Measurements from ENCODE around the gene ZNF217. TPM values are rescaled to one million over a fixed set of nuclear protein-coding genes. Genes with fewer than 3 reads are reported as not detected.
A peak's percentile ranks its signal among the peaks of the same experiment; 100 is the strongest.
"Not testable (repeated sequence)": the region's sequence is repeated elsewhere in the genome, so short reads cannot be mapped to it uniquely, and the experiment has no call there.

The ZNF217 gene
- total RNA-seq, 2 experiments from 2014 or later, result 89.5 to 90.4 TPM

DNA sequence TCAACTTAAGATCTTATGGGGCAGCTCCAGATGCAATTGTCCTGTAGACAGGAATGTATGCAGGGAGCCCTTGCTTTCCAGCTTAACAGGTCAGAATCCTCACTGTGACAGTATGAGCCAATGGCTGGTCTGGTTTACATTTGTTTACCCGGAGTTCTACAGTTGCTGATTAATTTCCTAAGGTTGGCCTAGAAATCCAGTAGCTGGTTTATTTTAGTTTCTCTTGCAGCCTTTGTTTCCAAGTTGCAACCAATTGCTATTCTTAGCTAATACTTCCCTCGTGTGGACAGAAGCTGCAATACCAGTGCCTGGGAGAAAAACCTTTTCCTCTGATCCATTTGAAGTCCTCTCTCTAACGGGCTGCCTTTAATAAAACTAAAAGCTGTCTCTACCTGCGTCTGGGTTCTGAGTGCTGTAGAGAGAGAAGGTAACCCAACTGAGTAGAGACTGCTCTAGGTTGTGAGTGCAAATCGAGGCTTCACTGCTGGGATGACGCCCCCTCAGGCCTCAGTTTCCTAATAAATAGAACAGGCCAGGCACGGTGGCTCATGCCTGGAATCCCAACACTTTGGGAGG, 45.9 kb downstream of the ZNF217 start:
- Mint-ChIP-seq H3K27ac (no peak overlapping the region), H3K4me3 (no peak overlapping the region), H3K4me1 (no peaks in the 10 kb centered on the region), H3K36me3 (ENCODE audit: low read depth) (no peaks in the 10 kb centered on the region), H3K27me3 (no peaks in the 10 kb centered on the region), H3K9me3 (no peaks in the 10 kb centered on the region)
- POLR2A ChIA-PET, result interaction anchor here (0.6 to 1.0 kb wide), 2 partner anchors 135 to 361 kb away, joined by 3 to 4 read pairs; no protein-coding TSS in a partner anchor
- CTCF ChIA-PET, result interaction anchor here (0.7 to 2.2 kb wide), 25 partner anchors 9 to 1356 kb away, joined by 3 to 14 read pairs (median 3); partner anchors contain the start of gene ZFP64
- DNase-seq, result peak; percentile 28

DNA sequence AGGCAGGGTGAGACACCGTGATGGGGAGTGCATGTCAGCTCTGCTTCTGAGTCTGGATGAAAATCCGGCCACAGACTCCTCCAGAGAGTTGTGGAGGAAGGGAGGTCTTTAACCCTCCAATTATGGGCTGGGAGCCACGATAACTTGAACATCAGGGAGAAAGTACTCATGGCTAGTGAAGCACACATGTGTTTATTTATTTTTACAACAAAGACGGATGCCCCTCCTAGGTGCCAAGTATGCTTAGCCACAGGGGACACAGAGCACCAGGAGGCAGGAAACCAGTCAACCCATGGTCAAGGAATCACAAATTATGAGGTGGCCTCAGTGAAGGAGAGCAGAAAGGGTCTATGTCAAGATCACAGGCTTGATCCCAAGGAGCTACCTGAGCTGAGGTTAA, 54.1 kb downstream of the ZNF217 start:
- POLR2A ChIA-PET, result no interaction called here
- Mint-ChIP-seq H3K27me3 (peaks cover 2% of the 10 kb centered on the region), H3K36me3 (ENCODE audit: low read depth) (no peaks in the 10 kb centered on the region), H3K4me1 (no peaks in the 10 kb centered on the region), H3K27ac (no peak overlapping the region), H3K9me3 (no peaks in the 10 kb centered on the region), H3K4me3 (no peak overlapping the region)
- no peak for DNase-seq
- CTCF ChIA-PET, result no interaction called here

GRCh38 chr20:53536382-53536781, 57.3 kb downstream of the ZNF217 start:
- CTCF ChIA-PET; POLR2A ChIA-PET; H3K4me1 Mint-ChIP-seq; DNase-seq; H3K27me3 Mint-ChIP-seq; H3K9me3 Mint-ChIP-seq; H3K4me3 Mint-ChIP-seq; H3K36me3 Mint-ChIP-seq (ENCODE audit: low read depth); H3K27ac Mint-ChIP-seq: not testable (repeated sequence)

- Mint-ChIP-seq H3K9me3 (no peaks in the 10 kb centered on the region), H3K36me3 (ENCODE audit: low read depth) (no peaks in the 10 kb centered on the region), H3K27ac (no peak overlapping the region), H3K4me3 (no peak overlapping the region), H3K27me3 (peaks cover 4% of the 10 kb centered on the region), H3K4me1 (no peaks in the 10 kb centered on the region)
- ChIA-PET CTCF (no interaction called here), POLR2A (no interaction called here)
- DNase-seq, result no peak
Measured at GRCh38 chr20:53535878-53536277, 57.8 kb downstream of the ZNF217 start.

- Mint-ChIP-seq H3K27me3 (peaks cover 5% of the 10 kb centered on the region), H3K9me3 (no peaks in the 10 kb centered on the region)
- POLR2A ChIA-PET, result no interaction called here
Measured at GRCh38 chr20:53534037-53534436, 59.6 kb downstream of the ZNF217 start.

GRCh38 chr20:53533500-53533899, 60.1 kb downstream of the ZNF217 start:
- Mint-ChIP-seq H3K4me1 (no peaks in the 10 kb centered on the region), H3K27me3 (peaks cover 5% of the 10 kb centered on the region), H3K27ac (no peak overlapping the region), H3K9me3 (no peaks in the 10 kb centered on the region), H3K36me3 (ENCODE audit: low read depth) (no peaks in the 10 kb centered on the region), H3K4me3 (no peak overlapping the region)
- POLR2A ChIA-PET, result no interaction called here
- CTCF ChIA-PET, result no interaction called here
- no peak for DNase-seq

More at GRCh38 chr20:53534037-53534436, 59.6 kb downstream of the ZNF217 start:
- no peaks in the 10 kb centered on the region for H3K36me3 Mint-ChIP-seq (ENCODE audit: low read depth)
- CTCF ChIA-PET, result no interaction called here
- no peak for DNase-seq
- H3K4me3 Mint-ChIP-seq, result no peak overlapping the region
- no peak overlapping the region for H3K27ac Mint-ChIP-seq
- H3K4me1 Mint-ChIP-seq, result no peaks in the 10 kb centered on the region

DNA sequence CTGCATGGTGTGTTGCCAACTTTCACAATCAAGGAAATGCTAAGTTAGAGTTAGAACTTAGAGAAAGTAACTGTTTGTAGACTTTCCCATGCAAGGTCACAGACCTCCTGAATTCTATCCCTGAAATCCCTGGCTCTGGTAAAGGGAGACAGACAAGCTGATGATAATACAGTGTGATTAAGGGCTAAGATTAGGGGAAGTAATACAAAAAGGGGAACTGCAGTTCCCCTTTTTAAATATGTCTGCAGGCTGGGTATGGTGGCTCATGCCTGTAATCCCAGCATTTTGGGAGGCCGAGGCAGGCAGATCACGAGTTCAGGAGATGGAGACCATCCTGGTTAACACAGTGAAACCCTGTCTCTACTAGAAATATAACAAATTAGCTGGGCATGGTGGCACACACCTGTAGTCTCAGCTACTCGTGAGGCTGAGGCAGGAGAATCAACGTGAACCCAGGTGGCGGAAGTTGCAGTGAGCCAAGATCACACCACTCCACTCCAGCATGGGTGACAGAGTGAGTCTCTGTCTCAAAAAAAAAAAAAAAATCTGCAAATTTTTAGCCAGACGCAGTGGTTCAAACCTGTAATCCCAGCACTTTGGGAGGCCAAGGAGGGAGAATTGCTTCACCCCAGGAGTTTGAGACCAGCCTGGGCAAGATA, 60.9 kb downstream of the ZNF217 start:
- DNase-seq; H3K4me3 Mint-ChIP-seq; H3K36me3 Mint-ChIP-seq (ENCODE audit: low read depth); H3K27me3 Mint-ChIP-seq; CTCF ChIA-PET; H3K27ac Mint-ChIP-seq; H3K9me3 Mint-ChIP-seq; POLR2A ChIA-PET; H3K4me1 Mint-ChIP-seq: not testable (repeated sequence)

- ChIA-PET POLR2A (no interaction called here), CTCF (interaction anchor here (0.5 kb wide), 1 partner anchor 30 kb away, joined by 3 read pairs; no protein-coding TSS in a partner anchor)
- Mint-ChIP-seq H3K4me1 (no peaks in the 10 kb centered on the region), H3K9me3 (no peaks in the 10 kb centered on the region), H3K27ac (no peak overlapping the region), H3K4me3 (no peak overlapping the region), H3K36me3 (ENCODE audit: low read depth) (no peaks in the 10 kb centered on the region), H3K27me3 (peaks cover 3% of the 10 kb centered on the region)
- DNase-seq, result no peak
Measured at GRCh38 chr20:53530440-53530839, 63.2 kb downstream of the ZNF217 start.

DNA sequence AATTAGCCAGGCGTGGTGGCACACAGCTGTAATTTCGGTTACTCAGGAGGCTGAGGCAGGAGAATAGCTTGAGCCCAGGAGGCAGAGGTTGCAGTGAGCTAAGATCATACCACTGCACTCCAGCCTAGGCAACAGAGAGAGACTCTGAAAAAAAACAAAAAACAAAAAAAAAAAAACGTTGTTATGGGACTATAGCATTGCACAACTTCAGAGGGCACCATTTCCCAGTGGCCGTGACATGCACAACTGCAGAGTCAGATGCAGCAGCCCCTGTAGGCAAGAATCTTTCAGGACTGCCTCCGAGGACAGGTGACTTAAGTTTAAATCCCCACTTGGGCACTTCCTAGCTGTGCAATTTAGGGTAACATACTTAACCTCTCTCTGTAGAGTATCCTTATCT, 64.0 kb downstream of the ZNF217 start:
- no peak for DNase-seq
- Mint-ChIP-seq H3K4me3 (no peak overlapping the region), H3K9me3 (no peaks in the 10 kb centered on the region), H3K4me1 (no peaks in the 10 kb centered on the region), H3K36me3 (ENCODE audit: low read depth) (no peaks in the 10 kb centered on the region), H3K27me3 (peaks cover 3% of the 10 kb centered on the region), H3K27ac (no peak overlapping the region)
- ChIA-PET CTCF (no interaction called here), POLR2A (no interaction called here)

DNA sequence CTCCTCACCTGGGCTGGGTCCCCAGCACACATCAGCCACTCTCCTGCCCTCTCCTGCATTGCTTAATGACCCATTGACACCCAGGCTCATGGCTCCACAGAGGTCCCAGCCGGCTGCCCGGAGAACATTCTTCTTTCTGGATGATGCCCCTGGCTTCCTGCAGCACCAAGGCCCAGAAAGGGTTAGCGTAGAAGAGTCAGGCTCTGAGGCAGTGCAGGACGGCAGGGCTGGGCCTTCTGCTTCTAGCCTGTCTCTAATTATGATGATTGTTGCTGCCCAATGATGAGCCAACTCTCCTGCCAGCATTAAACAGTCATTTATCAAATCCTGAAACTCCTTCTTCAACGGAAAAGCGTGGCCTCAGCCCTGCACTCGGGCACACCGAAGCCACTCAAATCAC, 66.4 kb downstream of the ZNF217 start:
- Mint-ChIP-seq H3K4me3 (no peak overlapping the region), H3K36me3 (ENCODE audit: low read depth) (no peaks in the 10 kb centered on the region), H3K27ac (no peak overlapping the region), H3K9me3 (no peaks in the 10 kb centered on the region), H3K27me3 (peaks cover 2% of the 10 kb centered on the region), H3K4me1 (no peaks in the 10 kb centered on the region)
- ChIA-PET POLR2A (no interaction called here), CTCF (no interaction called here)
- no peak for DNase-seq

- CTCF ChIA-PET, result no interaction called here
Measured at GRCh38 chr20:53524589-53525312, 68.9 kb downstream of the ZNF217 start.

DNA sequence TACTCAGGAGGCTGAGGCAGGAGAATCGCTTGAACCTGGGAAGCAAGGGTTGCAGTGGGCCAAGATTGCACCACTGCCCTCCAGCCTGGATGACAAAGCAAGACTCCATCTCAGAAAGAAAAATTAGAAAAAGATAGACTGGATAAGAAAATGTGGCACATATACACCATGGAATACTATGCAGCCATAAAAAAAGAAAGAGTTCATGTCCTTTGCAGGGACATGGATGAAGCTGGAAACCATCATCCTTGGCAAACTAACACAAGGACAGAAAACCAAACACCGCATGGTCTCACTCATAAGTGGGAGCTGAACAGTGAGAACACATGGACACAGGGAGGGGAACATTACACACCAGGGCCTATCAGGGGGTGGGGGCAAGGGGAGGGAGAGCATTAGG, 70.0 kb downstream of the ZNF217 start:
- H3K27ac Mint-ChIP-seq; CTCF ChIA-PET; H3K27me3 Mint-ChIP-seq; POLR2A ChIA-PET; H3K36me3 Mint-ChIP-seq (ENCODE audit: low read depth); DNase-seq; H3K4me3 Mint-ChIP-seq; H3K4me1 Mint-ChIP-seq; H3K9me3 Mint-ChIP-seq: not testable (repeated sequence)

More at GRCh38 chr20:53524589-53525312, 68.9 kb downstream of the ZNF217 start:
- Mint-ChIP-seq H3K4me3 (no peak overlapping the region), H3K27me3 (no peaks in the 10 kb centered on the region), H3K9me3 (no peaks in the 10 kb centered on the region), H3K36me3 (ENCODE audit: low read depth) (no peaks in the 10 kb centered on the region), H3K27ac (no peak overlapping the region), H3K4me1 (no peaks in the 10 kb centered on the region)
- no peak for DNase-seq
- POLR2A ChIA-PET, result no interaction called here

DNA sequence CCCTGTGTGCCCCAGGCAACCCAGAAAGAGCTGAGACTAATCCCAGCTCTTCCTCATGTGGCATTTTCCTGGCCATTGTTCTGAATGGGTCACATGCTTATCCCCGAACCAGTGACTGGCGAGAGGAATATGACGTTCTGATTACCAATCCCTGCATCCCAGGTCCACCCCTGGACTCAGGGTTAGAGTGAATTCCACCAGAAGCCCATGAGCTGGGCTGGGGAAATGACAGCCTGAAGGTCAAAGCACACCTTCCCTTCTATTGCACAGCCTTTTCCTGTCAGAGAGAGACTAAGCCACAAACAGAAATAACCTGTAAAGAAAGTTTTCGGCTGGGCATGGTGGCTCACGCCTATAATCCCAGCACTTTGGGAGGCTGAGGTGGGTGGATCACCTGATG, 70.9 kb downstream of the ZNF217 start:
- H3K36me3 Mint-ChIP-seq (ENCODE audit: low read depth), result no peaks in the 10 kb centered on the region
- no peaks in the 10 kb centered on the region for H3K9me3 Mint-ChIP-seq
- POLR2A ChIA-PET, result no interaction called here
- H3K27me3 Mint-ChIP-seq, result no peaks in the 10 kb centered on the region
- DNase-seq, result no peak
- H3K4me1 Mint-ChIP-seq, result no peaks in the 10 kb centered on the region
- no peak overlapping the region for H3K4me3 Mint-ChIP-seq
- H3K27ac Mint-ChIP-seq, result no peak overlapping the region
- CTCF ChIA-PET, result no interaction called here

DNA sequence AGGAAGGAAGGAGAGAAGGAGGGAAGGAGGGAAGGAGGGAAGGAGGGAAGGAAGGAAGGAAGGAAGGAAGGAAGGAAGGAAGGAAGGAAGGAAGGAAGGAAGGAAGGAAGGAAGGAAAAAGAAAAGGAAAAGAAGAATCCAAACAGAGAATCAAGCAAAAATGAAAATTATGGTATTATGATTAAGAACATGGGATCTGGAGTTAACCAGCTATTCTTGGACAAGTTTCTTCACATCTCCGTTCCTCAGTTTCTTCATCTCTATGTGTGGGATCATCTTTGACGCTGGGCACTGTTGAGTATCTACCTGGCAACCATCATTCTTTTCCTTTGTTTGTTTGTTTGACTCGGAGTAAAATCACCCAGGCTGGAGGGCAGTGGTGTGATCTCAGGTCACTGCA, 71.6 kb downstream of the ZNF217 start:
- no peak for DNase-seq
- H3K36me3 Mint-ChIP-seq (ENCODE audit: low read depth), result no peaks in the 10 kb centered on the region
- no peaks in the 10 kb centered on the region for H3K4me1 Mint-ChIP-seq
- no peak overlapping the region for H3K4me3 Mint-ChIP-seq
- no peak overlapping the region for H3K27ac Mint-ChIP-seq
- CTCF ChIA-PET, result no interaction called here
- no peaks in the 10 kb centered on the region for H3K27me3 Mint-ChIP-seq
- POLR2A ChIA-PET, result no interaction called here
- no peaks in the 10 kb centered on the region for H3K9me3 Mint-ChIP-seq

All from activated CD4-positive, alpha-beta memory T cell treated with anti-CD3 and anti-CD28 coated beads, Interleukin-2, amount 10 ng/mL, durations not matched to agents 7 days and 5 days (primary cell).